ENCODE measurements around the gene LRRN2.

LRRN2 gene

GRCh38 chr1:204658295-204658694 lies 27.2 kb downstream of the LRRN2 start:
- ATAC-seq, result no peak

GRCh38 chr1:204653590-204654340 lies 31.8 kb downstream of the LRRN2 start:
- no peak for ATAC-seq
- no peak for TF ChIP-seq CSDC2 (CRISPR knock-in tag; IDR thresholded peaks at IDR 0.05)
- no peak for TF ChIP-seq POU6F1 (CRISPR knock-in tag; IDR thresholded peaks at IDR 0.05; ENCODE audit: borderline replicate concordance, low read depth)
- no peak for TF ChIP-seq RARB (CRISPR knock-in tag; IDR thresholded peaks at IDR 0.05)
- TF ChIP-seq ZNF70 (CRISPR knock-in tag; IDR thresholded peaks at IDR 0.05), result no peak
- no peak for TF ChIP-seq TOX (CRISPR knock-in tag; IDR thresholded peaks at IDR 0.05; ENCODE audit: borderline replicate concordance)
- no peak for TF ChIP-seq ZFP3 (CRISPR knock-in tag; IDR thresholded peaks at IDR 0.05)
- no peak for TF ChIP-seq GLIS3 (CRISPR knock-in tag; IDR thresholded peaks at IDR 0.05)
- TF ChIP-seq PATZ1 (CRISPR knock-in tag; IDR thresholded peaks at IDR 0.05; ENCODE audit: borderline replicate concordance), result no peak
- no peak for TF ChIP-seq OSR1 (CRISPR knock-in tag; IDR thresholded peaks at IDR 0.05)
- no peak for TF ChIP-seq ZNF565 (CRISPR knock-in tag; conservative IDR thresholded peaks at IDR 0.05; ENCODE audit: low read depth)
- no peak for TF ChIP-seq CREB5 (CRISPR knock-in tag; IDR thresholded peaks at IDR 0.05; ENCODE audit: low read depth)
- no peak for TF ChIP-seq CSRNP3 (CRISPR knock-in tag; IDR thresholded peaks at IDR 0.05)
- no peak for TF ChIP-seq BACH2 (CRISPR knock-in tag; IDR thresholded peaks at IDR 0.05; ENCODE audit: borderline replicate concordance)
- no peak for TF ChIP-seq ISL1 (CRISPR knock-in tag; IDR thresholded peaks at IDR 0.05)
- TF ChIP-seq PPARA (CRISPR knock-in tag; IDR thresholded peaks at IDR 0.05; ENCODE audit: borderline replicate concordance), result no peak
- TF ChIP-seq ARNTL (CRISPR knock-in tag; IDR thresholded peaks at IDR 0.05; ENCODE audit: borderline replicate concordance, low read depth), result no peak
- no peak for TF ChIP-seq TCF4 (CRISPR knock-in tag; IDR thresholded peaks at IDR 0.05; ENCODE audit: borderline replicate concordance)

More at GRCh38 chr1:204658295-204658694, 27.2 kb downstream of the LRRN2 start:
- TF ChIP-seq ISL1 (CRISPR knock-in tag; IDR thresholded peaks at IDR 0.05), result no peak
- no peak for TF ChIP-seq ZNF8 (CRISPR knock-in tag; IDR thresholded peaks at IDR 0.05)
- TF ChIP-seq CREB5 (CRISPR knock-in tag; IDR thresholded peaks at IDR 0.05; ENCODE audit: low read depth), result no peak
- TF ChIP-seq TOX (CRISPR knock-in tag; IDR thresholded peaks at IDR 0.05; ENCODE audit: borderline replicate concordance), result no peak
- TF ChIP-seq ZC3H10 (CRISPR knock-in tag; IDR thresholded peaks at IDR 0.05), result no peak
- TF ChIP-seq TCF4 (CRISPR knock-in tag; IDR thresholded peaks at IDR 0.05; ENCODE audit: borderline replicate concordance), result no peak
- TF ChIP-seq PATZ1 (CRISPR knock-in tag; IDR thresholded peaks at IDR 0.05; ENCODE audit: borderline replicate concordance), result no peak
- TF ChIP-seq ARNTL (CRISPR knock-in tag; IDR thresholded peaks at IDR 0.05; ENCODE audit: borderline replicate concordance, low read depth), result no peak
- no peak for TF ChIP-seq ZNF70 (CRISPR knock-in tag; IDR thresholded peaks at IDR 0.05)
- no peak for TF ChIP-seq CSDC2 (CRISPR knock-in tag; IDR thresholded peaks at IDR 0.05)

Measured in SK-N-SH treated with all-trans-retinoic acid at 6 μM for 48 hours (cell line).